ENCODE data around the gene CHADL. TPM values are rescaled to one million over a fixed set of nuclear protein-coding genes. Genes with fewer than 3 reads are reported as not detected.
A peak's percentile ranks its signal among the peaks of the same experiment; 100 is the strongest.

Gene CHADL
- total RNA-seq, 1 donor from 2014 or later = 1.6 TPM

DNA sequence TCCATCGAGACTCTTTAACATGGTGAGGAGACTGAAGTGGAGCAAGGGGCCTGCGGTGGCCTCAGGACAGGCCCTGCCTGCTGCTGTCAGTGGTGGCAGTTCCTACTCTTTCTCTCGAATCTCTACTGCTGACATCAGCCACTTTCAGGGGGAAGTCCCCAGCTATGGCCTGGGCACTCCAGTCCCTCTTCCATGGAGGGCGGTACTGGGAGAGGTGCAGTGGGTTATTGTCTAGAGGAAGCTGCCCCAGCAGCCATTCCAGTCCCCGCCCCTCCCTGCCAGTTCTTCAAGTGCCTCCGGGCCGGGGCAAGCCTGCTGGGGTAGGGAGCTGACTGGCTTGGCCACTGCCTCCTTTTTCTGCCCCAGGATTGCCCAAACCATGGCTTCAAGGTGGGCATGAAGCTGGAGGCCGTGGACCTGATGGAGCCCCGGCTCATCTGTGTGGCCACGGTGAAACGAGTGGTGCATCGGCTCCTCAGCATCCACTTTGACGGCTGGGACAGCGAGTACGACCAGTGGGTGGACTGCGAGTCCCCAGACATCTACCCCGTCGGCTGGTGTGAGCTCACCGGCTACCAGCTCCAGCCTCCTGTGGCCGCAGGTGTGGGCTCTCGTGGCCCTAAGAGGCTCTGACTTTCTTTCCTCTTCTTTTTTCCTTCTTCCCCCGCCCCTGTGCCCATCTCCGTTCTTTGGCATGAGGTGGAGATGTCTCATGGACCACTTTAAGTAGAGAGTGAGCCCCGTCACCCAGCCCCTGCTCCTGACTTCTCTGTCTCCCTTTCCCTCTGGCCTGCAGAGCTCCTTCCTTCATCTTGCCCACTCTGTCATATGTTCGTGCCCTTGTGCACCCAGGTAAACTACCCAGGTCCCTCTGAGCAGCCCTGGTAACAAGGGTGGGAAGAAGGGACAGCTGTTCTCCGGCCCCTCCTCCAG, 13.7 kb downstream of the CHADL start:
- Histone ChIP-seq H3K27me3 (ENCODE audit: control insufficient read depth, insufficient read depth, low read length) (no peaks in the 10 kb centered on the region), H3K36me3 (ENCODE audit: control insufficient read depth, insufficient read depth, low read length) (peaks cover 38% of the 10 kb centered on the region), H3K4me3 (ENCODE audit: low read depth, low read length) (no peak overlapping the region)
- DNase-seq (ENCODE audit: low read depth) (no peak), FAIRE-seq (no peak)
- TF ChIP-seq, protein P1, sequence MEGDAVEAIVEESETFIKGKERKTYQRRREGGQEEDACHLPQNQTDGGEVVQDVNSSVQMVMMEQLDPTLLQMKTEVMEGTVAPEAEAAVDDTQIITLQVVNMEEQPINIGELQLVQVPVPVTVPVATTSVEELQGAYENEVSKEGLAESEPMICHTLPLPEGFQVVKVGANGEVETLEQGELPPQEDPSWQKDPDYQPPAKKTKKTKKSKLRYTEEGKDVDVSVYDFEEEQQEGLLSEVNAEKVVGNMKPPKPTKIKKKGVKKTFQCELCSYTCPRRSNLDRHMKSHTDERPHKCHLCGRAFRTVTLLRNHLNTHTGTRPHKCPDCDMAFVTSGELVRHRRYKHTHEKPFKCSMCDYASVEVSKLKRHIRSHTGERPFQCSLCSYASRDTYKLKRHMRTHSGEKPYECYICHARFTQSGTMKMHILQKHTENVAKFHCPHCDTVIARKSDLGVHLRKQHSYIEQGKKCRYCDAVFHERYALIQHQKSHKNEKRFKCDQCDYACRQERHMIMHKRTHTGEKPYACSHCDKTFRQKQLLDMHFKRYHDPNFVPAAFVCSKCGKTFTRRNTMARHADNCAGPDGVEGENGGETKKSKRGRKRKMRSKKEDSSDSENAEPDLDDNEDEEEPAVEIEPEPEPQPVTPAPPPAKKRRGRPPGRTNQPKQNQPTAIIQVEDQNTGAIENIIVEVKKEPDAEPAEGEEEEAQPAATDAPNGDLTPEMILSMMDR (IDR thresholded peaks at IDR 0.05; ENCODE audit: insufficient read depth, low read length, severe bottlenecking) = no peak

DNA sequence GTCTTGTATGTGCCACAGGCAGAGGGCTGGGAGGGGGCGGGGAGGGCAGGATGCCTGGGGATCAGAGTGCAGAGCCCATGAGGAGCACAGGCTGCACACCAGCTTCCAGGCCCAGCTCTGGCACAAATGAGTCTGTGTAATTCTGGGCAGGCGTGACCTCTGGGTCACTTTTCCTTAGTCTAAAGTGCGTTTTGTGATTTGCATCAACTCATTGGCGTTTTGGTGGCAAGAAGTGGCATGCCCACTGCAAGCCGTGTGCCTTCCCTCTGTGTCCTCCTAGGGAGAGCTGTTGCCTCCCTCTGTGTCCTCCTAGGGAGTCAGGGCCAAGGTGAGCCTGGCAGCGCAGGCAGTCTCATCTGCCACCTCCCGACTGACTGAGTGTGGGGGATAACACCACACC, 17.2 kb downstream of the CHADL start:
- no peaks in the 10 kb centered on the region for H3K27me3 ChIP-seq (ENCODE audit: control insufficient read depth, insufficient read depth, low read length)
- H3K36me3 ChIP-seq (ENCODE audit: control insufficient read depth, insufficient read depth, low read length) = peaks cover 42% of the 10 kb centered on the region
- DNase-seq (ENCODE audit: low read depth) = peak; percentile 20
- no peak overlapping the region for H3K4me3 ChIP-seq (ENCODE audit: low read depth, low read length)
- TF ChIP-seq, protein P1 (IDR thresholded peaks at IDR 0.05; ENCODE audit: insufficient read depth, low read length, severe bottlenecking) = no peak
- peak; percentile 23 for FAIRE-seq

DNA sequence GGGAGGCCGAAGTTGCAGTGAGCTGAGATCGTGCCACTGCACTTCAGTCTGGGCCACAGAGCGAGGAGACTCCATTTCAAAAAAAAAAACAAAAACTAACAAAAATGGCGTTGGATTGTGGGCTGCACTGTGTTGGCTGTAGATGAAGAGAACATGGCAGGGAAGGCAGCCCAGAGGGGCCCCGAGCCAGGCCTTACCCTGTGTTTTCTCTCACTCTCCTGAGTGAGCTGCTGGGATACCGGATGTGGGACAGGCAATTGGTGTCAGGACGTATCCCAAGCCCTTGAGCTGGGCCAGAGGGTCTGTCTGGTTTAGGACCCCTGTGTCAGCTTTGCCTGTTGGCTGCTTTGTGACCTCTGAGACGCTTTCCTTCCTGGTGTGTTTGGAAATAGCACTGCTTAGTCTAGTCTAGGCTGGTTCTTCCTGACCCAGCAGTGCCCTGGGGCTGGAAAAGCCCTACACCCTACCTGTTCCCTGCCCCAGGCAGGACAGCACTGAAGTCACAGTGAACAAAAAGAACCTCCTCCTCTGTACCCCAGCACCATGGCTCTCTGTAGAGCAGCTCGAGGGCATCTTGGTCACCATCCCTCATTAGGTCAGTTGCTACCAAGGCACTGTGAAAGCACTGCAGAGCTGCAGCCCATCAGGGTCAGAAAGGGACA, 17.8 kb downstream of the CHADL start:
- TF ChIP-seq, protein P1 (IDR thresholded peaks at IDR 0.05; ENCODE audit: insufficient read depth, low read length, severe bottlenecking) = no peak
- Histone ChIP-seq H3K4me3 (ENCODE audit: low read depth, low read length) (no peak overlapping the region), H3K36me3 (ENCODE audit: control insufficient read depth, insufficient read depth, low read length) (peaks cover 42% of the 10 kb centered on the region), H3K27me3 (ENCODE audit: control insufficient read depth, insufficient read depth, low read length) (no peaks in the 10 kb centered on the region)
- FAIRE-seq = no peak
- DNase-seq (ENCODE audit: low read depth) = no peak

DNA sequence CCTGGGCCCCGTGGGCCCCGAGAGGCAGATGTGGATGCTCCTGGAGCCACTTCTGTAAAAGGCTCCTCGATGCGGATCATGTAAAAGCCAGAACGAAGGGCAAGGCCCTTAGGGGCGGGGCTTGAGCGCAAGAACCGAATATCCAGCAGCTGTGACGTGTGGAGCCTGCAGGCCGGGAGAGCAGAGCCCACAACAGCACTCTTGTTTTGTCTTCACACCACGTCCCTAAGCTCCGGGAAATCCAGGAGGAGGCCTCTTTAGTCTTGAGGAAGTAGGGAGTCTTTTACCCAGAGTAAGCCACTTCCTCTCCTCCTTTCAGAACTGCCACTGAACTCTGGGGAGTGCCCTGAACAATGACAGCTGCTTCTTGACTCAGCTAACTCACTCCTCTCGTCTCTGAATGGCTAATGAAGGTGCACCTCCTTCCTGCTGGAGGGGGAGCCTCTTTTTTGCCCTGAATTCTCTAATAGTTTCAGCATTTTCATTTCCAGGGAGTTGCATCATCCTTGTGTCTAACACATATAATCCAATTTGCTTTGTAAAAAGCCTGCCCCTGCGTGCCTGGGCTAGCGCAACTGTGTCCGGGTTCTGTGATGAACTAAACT, 23.1 kb downstream of the CHADL start:
- DNase-seq (ENCODE audit: low read depth) (peak; percentile 97), FAIRE-seq (peak; percentile 98)
- TF ChIP-seq, protein P1 (IDR thresholded peaks at IDR 0.05; ENCODE audit: insufficient read depth, low read length, severe bottlenecking) = no peak
- peak overlapping the region; percentile 25 for H3K4me3 ChIP-seq (ENCODE audit: low read depth, low read length)
- peaks cover 12% of the 10 kb centered on the region for H3K36me3 ChIP-seq (ENCODE audit: control insufficient read depth, insufficient read depth, low read length)
- H3K27me3 ChIP-seq (ENCODE audit: control insufficient read depth, insufficient read depth, low read length) = no peaks in the 10 kb centered on the region

DNA sequence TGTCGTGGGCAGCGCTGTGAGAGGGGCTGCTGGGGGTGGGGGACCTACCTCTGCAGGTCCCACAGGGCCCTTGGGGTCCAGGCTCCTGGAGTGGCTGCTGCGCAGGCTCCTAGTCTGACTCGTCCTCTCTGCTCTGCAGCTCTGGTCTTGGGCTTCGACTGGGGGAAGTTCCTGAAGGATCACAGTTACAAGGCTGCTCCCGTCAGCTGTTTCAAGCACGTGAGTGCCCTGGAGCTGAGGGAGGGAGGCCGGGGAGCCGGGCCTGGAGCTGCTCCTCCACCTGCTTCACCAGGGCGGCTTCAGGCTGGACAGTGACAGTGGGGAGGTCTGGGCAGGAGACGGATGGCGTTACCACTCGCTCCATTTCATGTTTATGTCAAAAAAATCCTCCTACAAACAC, 23.7 kb downstream of the CHADL start:
- H3K36me3 ChIP-seq (ENCODE audit: control insufficient read depth, insufficient read depth, low read length) = peaks cover 12% of the 10 kb centered on the region
- H3K27me3 ChIP-seq (ENCODE audit: control insufficient read depth, insufficient read depth, low read length) = no peaks in the 10 kb centered on the region
- H3K4me3 ChIP-seq (ENCODE audit: low read depth, low read length) = peak overlapping the region; percentile 25
- TF ChIP-seq, protein P1 (IDR thresholded peaks at IDR 0.05; ENCODE audit: insufficient read depth, low read length, severe bottlenecking) = no peak
- peak; percentile 31 for DNase-seq (ENCODE audit: low read depth)
- no peak for FAIRE-seq
